ENCODE measurements around the gene TET2.

DNA sequence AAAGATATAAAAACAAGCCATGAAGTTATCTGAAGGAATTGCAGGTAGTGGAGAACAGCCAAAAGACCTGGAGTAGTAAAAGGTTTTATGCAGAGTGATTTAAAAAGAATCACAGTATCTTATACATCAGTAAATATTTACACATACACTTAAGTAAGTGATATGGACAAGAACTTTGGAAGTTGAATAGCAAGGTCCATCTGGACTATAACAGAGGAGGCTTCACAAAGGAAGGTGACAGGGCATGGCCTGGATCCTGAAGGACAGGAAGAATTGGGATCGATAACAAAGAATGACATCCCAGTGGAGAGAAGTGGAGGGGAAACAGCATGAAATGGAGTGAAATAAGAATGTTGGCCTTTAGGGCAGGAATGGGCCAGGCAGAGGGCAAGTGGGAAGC lies 46.2 kb downstream of the TET2 start:
- TF ChIP-seq, protein P1, sequence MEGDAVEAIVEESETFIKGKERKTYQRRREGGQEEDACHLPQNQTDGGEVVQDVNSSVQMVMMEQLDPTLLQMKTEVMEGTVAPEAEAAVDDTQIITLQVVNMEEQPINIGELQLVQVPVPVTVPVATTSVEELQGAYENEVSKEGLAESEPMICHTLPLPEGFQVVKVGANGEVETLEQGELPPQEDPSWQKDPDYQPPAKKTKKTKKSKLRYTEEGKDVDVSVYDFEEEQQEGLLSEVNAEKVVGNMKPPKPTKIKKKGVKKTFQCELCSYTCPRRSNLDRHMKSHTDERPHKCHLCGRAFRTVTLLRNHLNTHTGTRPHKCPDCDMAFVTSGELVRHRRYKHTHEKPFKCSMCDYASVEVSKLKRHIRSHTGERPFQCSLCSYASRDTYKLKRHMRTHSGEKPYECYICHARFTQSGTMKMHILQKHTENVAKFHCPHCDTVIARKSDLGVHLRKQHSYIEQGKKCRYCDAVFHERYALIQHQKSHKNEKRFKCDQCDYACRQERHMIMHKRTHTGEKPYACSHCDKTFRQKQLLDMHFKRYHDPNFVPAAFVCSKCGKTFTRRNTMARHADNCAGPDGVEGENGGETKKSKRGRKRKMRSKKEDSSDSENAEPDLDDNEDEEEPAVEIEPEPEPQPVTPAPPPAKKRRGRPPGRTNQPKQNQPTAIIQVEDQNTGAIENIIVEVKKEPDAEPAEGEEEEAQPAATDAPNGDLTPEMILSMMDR (IDR thresholded peaks at IDR 0.05), result no peak
- TF ChIP-seq POLR2A (IDR thresholded peaks at IDR 0.05), result no peak
- no peak for TF ChIP-seq EP300 (IDR thresholded peaks at IDR 0.05)

Measured in sigmoid colon (tissue), 4 donors.